Fibroblast of the aortic adventitia (primary cell): Measurements from ENCODE around the gene CTU2. TPM values are rescaled to one million over a fixed set of nuclear protein-coding genes. Genes with fewer than 3 reads are reported as not detected.

Experiments used
- DNase-seq: peaks from one replicate; pipeline ENCODE4 v3.0.0-alpha.2; 2010; ENCODE audit warnings: low read depth
- H3K4me3 ChIP-seq: 2 replicates; pipeline ENCODE4 v1.5.1; 2011; ENCODE audit warnings: low read depth, mild to moderate bottlenecking, control low read depth, low read length, moderate library complexity
- total RNA-seq: library from RNA; depleted of rRNA; stranded (reverse); fragments of >200 nt; gene quantifications from 2 replicates; pipeline ENCODE4 v1.2.3, GENCODE V29; 2012; ENCODE audit warnings: low replicate concordance
- TF ChIP-seq, protein P1 (sequence below): IDR thresholded peaks from 2 replicates; pipeline ENCODE4 v1.5.1; 2011; ENCODE audit warnings: mild to moderate bottlenecking, low read length, control low read depth, inconsistent platforms; ENCODE audit not compliant: insufficient read depth

CTU2 gene
- total RNA-seq, 1 donor = 15.2 TPM

DNA sequence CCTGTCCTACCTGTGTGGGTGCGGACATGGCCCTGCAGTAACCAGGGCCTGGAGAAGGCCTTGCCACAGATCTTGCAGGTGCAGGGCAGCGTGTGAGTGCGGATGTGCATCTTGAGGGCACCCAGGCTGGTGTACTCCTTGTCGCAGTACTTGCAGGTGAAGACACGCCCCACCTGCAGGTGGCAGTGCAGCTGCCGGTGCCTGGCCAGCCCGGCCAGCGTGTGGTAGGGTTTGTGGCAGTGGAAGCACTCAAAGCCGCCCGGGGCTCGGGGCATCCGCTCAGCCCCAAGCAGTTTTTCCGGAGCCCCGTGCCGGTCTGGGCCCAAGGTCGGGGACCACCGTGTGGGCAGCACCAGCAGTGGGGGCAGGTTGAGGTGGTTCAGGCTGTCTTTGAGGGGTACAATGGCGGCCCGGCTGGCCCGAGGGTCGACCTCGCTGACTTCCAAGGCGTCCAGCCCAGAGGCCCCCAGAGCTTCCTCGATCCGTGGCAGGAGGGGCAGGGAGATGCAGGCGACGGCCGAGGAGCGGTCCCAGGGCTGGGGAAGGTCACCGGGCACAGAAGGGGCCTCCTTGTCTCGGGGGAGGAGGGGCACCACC is 25.1 kb upstream of the CTU2 start:
- no peak for DNase-seq
- H3K4me3 ChIP-seq = no peak overlapping the region
- TF ChIP-seq, protein P1, sequence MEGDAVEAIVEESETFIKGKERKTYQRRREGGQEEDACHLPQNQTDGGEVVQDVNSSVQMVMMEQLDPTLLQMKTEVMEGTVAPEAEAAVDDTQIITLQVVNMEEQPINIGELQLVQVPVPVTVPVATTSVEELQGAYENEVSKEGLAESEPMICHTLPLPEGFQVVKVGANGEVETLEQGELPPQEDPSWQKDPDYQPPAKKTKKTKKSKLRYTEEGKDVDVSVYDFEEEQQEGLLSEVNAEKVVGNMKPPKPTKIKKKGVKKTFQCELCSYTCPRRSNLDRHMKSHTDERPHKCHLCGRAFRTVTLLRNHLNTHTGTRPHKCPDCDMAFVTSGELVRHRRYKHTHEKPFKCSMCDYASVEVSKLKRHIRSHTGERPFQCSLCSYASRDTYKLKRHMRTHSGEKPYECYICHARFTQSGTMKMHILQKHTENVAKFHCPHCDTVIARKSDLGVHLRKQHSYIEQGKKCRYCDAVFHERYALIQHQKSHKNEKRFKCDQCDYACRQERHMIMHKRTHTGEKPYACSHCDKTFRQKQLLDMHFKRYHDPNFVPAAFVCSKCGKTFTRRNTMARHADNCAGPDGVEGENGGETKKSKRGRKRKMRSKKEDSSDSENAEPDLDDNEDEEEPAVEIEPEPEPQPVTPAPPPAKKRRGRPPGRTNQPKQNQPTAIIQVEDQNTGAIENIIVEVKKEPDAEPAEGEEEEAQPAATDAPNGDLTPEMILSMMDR = no peak

DNA sequence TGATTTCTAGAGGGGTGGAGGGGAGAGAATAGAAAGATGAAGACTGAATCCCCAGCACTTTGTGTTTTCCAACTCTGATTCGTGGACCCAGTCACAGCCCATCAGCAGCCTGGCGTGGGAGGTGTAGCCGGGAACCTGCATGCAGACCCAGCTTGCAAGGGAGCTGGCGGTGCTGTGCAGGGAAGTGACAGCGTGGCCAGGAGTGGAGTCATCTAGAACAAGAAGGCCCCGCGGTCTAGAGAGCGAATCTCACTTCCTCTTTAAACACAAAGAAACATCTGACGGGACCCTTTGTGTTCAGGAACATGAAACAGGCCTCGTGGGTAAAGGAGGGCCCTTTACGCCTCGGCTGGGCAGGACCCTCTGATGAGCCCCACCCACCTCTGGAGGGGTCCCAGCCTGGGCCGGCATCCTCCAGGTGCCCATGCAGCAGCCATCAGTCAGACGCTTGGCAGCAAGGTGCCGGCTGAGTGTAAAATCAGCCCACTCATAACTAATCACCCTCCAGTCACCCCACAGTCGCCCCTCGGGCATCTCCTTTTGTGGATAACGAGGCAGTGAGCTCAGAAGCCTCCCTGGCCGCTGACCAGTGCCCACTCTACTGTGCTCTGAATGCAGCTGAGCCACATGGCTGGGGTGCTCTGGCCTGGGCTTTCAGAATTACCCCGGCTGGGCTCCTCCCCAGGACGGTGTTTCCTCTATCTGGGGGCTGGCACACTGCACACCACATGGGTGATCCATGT is 24.4 kb upstream of the CTU2 start:
- TF ChIP-seq, protein P1 = no peak
- no peak for DNase-seq
- no peak overlapping the region for H3K4me3 ChIP-seq

DNA sequence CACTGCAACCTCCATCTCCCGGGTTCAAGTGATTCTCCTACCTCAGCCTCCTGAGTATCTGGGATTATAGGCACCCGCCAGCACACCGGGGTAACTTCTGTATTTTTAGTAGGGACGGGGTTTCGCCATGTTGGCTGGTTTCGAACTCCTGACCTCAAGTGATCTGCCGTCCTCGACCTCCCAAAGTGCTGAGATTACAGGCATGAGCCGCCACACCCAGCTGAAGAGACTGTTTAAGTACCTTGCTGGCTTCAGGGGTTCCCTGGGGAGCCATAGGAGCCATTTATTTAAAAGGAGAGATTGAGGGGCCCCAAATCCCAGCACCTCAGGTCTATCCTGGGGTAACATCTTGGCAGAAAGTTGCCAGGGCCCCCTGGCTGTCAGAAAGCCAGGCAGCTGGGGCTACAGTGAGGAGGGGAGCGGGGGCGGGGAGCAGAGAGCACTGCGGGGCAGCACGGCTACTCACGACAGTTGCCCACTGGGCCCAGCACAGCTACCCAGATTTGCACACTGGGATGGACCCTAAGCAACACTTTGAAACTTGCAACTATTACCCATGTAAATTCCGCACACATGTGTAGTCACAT is 21.6 kb upstream of the CTU2 start:
- H3K4me3 ChIP-seq = no peak overlapping the region
- TF ChIP-seq, protein P1 = no peak
- no peak for DNase-seq

DNA sequence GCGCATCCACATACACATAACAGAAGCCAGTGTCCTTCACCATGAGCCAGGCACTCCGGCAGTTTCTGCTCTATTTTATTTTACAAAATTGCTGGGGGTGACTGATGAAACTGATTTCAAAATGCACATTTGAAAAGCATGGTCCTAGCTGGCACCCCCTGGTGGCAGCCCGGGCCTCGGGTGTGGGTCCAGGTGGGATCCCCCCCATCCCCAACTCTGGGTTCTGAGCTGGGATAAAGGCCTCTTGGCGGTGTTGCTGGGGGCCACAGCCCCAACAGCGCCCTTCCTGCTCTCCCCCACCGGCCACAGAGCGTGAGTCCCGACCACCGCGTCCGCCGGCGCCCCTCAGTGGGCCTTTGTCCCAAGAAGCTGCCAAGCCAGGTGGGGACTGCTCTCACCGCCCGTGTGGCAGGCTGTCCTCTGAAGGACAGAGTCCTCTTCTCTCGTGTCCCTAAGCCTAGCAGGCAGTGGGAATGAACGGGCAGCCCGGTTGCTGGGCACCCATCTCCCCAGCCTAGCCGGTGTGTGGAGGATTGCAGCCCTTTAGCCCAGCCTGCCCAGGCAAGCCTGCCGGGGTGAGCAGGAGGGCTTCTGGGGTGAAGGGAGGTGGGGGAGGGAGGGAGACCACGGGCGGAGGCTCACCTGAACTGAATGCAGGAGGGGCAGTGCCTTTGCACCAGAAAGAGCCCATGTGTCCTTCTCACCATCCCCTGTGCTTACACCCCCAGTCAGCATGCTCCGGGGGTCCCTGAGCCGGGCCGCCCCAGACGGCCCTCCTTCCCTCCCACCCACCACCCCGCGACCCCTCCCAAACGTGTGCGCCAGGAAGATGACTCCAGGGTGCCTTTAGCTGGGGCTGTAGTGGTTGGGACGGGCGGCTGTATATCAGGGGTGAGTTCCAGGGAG is 20.9 kb upstream of the CTU2 start:
- DNase-seq = peak; percentile 62
- H3K4me3 ChIP-seq = no peak overlapping the region
- TF ChIP-seq, protein P1 = peak; percentile 77

DNA sequence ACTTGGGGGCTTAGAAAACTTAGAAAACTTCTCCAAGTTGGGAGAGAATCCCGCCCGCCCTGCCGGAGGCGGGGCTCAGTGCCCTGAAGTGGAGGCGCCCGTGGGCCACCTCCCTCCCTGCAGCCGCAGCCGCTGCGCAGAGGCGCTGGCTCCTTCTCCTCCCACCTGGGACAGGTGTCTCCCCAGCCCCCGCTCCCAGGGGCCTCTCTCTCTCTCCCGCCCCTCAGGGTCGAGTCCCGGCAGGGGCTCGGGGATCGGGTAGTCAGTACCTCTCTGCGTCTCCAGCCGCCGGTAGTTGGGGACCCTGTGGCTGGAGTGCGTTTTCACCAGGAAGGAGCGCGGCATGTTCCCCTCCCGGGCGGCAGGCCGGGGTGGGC is 20.3 kb upstream of the CTU2 start:
- peak overlapping the region; percentile 52 for H3K4me3 ChIP-seq
- TF ChIP-seq, protein P1 = no peak
- no peak for DNase-seq

DNA sequence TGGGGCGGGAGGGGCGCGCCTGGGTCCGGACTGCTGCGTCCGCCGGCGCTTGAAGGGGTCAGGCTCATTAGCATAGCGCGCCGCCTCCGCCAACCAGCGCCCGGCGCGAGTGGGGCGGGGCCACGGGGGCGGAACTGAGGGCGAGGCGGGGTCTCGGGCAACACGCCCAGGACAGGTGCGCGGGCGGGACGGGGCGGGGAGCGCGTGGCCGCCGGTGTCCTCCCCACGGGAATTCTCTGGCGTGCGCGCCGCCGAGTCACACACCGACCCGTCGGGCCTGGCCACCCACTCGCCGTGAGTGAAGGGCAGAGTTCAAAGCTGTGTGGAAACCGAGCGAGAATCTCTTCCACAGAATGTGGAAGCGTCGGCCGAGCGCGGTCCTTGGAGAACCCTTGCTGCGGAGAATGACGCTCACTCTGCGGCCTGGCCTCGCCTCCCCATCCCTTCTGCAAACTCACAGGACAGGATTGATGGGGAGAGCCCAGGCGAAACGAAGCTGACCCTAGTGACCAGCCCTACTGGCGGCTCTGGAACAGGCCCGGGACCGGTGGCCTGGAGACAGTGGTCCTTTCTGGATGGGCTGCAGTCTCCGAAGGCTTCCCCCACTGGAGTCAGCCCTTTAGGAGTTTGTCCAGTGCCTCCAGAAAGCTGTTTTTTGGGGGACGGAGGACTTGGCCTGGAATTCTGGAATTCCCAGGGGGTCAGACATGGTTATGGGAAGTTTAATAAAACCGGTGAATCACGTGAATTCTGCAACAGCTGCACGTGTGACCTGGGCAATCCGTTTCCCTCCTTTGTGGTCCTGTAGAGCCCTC is 19.7 kb upstream of the CTU2 start, which contains the start of gene SNAI3:
Gene SNAI3 (minus strand): TSS at position 69 of the 815 bp plus-strand sequence. CDS start 101 bp downstream, outside the sequence.
- TF ChIP-seq, protein P1 = no peak
- peak within 1 kb of the TSS; percentile 52 for H3K4me3 ChIP-seq
- DNase-seq = no peak
